HG03342 (cell line): Measurements from ENCODE around the gene DCAF12.
"Not testable (repeated sequence)": the region's sequence is repeated elsewhere in the genome, so short reads cannot be mapped to it uniquely, and the experiment has no call there.

Source experiments
- ATAC-seq: cut with Tn5 transposase; IDR thresholded peaks from one replicate; pipeline ENCODE4 v1.9.1; 2021; ENCODE audit warnings: mild to moderate bottlenecking, moderate library complexity; ENCODE audit not compliant: unreplicated experiment

Gene DCAF12

GRCh38 chr9:34072410-34072809 is 54.1 kb downstream of the DCAF12 start:
- no peak for ATAC-seq

DNA sequence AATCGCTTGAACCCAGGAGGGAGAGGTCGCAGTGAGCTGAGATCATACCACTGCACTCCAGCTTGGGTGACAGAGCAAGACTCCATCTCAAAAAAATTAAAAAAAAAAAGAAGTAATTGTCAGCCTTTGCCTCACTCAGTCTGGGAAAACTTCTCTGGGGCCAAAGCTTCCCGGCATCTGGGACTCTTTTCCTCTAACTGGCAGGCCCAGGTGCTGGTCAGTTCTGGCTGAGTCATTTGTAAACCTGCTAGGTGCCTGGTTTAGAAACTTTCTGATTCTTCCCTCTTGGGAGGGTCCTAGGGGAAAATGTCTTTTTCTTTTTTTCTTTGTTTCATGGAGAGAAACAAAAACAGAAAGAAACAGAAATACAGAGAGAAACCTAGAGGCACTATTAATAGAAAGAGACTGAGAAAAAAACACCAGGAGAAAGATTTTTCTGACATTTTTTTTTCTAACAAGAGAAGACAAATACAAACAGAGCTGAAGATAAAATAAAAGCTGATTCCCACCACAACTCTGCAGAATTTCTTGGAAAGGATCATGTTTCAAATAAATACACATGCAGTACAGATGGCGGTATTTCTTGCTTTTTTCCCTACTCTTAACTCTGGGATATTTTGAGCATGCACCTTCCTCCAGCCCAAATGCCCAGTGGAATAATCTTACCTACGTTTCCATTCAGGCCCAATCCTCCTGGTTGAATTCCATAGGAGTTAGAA is 55.7 kb downstream of the DCAF12 start:
- ATAC-seq = no peak

DNA sequence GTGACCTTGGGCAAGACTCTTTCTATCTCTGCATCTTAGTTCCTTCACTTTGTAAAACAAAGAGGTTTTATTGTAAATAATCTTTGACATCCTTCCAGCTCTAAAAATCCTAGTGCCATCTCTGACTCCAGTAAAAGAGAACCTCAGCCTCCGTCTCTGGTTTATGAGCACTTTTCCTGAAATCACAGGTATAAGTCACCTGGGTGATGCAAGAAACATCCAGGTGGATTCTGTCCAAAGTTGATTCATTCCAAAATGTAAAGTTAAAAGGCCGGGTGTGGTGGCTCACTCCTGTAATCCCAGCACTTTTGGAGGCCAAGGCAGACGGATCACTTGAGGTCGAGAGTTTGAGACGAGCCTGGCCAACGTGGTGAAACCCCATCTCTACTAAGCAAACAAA is 56.7 kb downstream of the DCAF12 start:
- ATAC-seq = no peak

DNA sequence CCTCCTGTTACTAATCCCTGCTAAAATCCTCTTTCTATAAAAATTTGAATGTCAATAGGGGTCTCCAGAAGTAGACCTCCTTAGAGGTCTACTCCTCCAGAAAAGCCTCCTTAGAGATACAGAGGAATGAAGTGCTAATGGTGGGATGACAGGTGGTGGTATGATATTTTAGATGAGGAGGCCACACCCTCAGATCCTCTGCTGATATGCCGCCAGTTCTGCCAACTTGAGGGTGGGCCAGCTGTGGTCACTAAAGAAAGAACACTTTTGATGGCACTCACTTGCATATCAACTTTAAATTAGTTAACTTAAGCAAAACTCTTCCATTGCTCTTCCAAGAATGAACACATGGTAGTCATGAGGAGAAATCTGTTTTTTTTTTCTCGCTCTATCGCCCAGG is 61.0 kb downstream of the DCAF12 start:
- ATAC-seq = no peak

DNA sequence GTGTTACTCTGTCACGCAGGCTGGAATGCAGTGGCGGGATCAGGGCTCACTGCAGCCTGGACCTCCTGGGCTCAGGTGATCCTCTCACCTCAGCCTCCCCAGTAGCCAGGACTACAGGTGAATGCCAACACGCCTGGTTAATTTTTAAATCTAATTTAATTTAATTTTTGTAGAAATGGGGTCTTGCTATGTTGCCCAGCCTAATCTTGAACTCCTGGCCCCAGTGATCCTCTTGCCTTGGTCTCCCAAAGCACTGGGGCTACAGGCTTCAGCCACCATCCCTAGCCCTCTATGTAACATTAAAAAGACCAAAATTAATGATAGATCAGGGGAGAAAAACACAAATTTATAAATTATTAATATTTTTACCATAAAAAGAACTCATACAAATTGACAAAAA is 66.5 kb downstream of the DCAF12 start:
- ATAC-seq = no peak

DNA sequence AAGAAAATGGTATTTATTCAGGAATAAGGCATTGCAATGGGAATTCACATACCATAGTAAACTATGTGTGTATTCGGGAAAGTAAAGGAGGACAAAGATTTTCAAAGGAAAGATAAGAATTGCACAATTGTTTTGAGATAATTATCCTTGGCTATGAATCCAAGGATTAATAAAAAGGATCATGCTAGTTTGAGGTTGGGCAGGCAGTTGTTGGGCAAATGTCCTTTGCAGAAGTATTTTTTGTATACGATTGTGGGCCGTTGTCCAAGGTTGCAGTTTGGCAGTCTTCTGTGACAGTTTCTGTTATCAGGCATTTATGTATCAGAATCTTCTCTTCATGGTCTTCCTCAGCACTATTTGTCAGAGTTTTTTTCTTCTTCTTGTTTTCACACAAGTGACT is 67.2 kb downstream of the DCAF12 start:
- no peak for ATAC-seq

DNA sequence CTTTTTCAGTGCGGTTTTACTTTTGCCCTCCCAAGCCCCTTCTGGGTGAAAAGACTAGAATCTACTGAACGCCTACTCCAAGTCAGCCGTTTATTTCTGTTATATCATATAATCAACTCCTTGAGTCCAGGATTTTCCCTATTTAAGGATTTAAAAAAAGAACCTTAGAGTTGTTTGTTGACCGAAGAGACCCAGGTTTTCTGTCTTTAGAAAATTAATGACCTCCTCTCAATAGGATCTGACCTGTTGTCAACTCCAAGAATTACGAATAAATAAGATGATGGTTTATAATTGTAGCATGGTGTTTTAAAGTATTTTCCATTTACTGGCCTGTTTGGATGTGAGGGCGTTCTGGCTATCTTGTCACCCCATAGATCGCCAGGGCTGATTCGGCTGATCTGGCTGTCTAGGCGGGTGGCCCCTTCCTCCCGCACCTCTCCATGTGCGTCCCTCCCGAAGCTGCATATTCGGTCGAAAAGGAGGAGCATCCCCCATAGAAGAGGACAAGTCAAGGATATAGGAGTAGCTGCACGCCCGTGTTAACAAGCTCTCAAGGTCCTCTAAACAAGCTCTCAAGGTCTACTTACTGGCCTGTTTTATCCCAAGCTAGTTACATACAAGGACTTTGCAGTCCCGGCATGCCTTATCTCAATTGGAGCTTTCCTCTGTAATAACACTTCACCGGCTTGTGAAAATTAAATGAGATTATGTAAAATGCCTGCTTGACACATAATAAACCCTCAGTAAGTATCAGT is 76.7 kb downstream of the DCAF12 start:
- no peak for ATAC-seq

DNA sequence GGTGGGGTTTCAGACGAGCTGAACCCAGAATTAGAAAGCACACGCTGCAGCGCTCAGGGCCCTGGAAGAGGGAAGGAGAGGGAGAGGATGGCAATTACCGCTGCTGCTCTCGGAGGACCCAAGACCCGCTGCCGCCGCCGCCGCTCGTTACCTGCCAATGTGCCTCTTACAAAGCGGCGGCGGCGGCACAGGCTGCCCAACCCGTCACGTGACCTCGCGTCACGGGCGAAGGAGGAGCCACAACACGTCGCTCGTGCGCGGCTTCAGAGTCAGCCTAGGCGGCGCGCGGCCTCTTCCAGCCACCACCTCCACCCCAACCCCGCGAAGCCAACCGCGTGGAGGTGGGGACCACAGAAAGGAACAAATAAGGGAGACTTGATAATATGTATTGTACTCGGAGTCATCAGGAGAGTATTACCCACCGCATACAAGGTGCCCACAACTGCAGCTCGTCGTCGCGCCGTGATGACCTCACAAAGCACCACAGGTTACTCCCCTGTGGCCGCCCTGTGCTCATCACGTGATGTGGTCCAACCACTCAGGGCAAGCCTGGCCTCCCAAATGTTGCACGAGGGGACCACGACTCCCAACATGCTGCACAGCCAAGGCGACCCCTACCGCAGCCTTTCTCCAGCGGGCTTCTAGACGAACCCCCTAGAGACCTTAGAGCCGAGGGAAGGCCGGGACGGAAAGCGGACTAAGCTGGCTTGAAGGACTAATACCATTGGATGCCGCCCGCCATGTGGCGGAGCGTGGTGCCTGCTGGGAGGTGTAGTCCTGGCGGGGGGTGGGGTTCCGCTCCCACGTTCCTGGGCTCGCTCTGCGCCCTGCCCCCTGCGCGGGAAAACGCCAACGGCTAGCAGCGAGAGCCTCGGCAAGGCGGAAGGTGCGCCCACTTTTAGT is 77.5 kb downstream of the DCAF12 start, which contains the start of gene UBAP2:
UBAP2 (minus strand) TSS at position 161 of the 903 bp plus-strand sequence. CDS start 31,739 bp downstream, outside the sequence.
- ATAC-seq = peak; percentile 74

GRCh38 chr9:34047864-34048726 is 78.4 kb downstream of the DCAF12 start:
- peak; percentile 25 for ATAC-seq

DNA sequence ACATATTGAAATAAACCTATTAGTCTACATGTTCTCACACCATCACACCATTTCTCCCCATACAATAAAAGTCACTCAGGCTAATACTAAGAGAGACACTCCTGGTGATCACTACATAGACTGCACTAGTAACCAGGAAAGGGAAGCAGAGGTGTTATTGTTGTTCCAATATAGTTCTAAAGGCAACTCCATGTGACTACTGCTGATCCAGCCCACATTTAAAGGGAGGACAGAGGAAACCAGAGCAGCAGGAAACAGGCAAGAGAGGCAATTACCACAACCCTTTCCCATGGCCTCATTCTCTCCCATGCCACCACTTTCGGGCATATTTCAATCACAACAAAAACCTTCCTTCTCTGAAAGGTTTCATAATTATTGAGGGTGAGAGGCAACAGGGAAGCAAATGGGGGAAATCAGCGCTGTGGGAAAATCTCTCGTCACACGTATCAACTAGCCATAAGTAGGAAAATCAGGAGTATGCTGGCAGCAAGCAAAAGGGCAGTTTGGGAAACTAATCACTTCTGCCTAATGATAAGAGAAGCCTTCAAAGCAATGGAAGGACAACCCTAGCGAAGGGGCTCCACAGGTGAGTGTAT is 79.6 kb downstream of the DCAF12 start:
- ATAC-seq = no peak

GRCh38 chr9:34045903-34046302 is 80.6 kb downstream of the DCAF12 start:
- ATAC-seq = no peak

DNA sequence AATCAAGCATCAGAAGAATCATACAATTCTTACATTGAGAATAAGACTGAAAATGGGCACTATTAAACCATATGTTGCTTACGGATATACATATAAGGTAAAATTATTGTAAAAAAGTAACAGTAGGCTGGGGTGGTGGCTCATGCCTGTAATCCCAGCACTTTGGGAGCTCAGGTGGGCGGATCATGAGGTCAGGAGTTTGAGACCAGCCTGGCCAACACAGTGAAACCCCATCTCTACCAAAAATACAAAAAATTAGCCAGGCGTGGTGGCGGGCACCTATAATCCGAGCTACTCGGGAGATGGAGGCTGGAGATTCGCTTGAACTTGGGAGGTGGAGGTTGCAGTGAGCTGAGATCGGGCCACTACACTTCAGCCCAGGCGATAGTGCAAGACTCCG is 84.4 kb downstream of the DCAF12 start:
- not testable (repeated sequence) for ATAC-seq

DNA sequence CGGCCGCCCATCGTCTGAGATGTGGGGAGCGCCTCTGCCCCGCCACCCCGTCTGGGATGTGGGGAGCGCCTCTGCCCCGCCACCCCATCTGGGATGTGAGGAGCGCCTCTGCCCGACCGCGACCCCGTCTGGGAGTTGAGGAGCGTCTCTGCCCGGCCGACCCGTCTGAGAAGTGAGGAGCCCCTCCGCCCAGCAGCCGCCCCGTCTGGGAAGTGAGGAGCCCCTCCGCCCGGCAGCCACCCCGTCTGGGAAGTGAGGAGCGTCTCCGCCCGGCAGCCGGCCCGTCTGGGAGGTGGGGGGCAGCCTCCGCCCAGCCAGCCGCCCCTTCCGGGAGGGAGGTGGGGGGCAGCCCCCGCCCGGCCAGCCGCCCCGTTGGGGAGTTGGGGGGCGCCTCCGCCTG is 87.6 kb downstream of the DCAF12 start:
- not testable (repeated sequence) for ATAC-seq

DNA sequence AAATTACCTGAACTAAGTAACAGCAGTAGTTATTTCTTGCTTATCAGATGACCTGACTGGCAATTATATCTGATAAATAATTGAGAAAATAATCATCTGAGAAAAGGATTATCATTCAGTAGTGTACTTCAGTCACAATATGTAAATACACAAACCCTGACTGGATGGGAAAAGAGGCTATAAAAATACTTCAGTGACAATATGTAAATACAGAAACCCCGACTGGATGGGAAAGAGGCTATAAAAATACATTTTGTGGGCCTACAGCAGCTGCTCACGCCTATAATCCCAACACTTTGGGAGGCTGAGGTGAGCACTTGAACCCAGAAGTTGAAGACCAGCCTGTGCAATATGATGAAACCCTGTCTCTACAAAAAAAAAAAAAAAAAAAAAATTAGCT is 88.9 kb downstream of the DCAF12 start:
- no peak for ATAC-seq

GRCh38 chr9:34036625-34037024 is 89.9 kb downstream of the DCAF12 start:
- ATAC-seq = no peak
